DMS79 (cell line): ENCODE data around the gene VSIG2.
"Not testable (repeated sequence)": the region's sequence is repeated elsewhere in the genome, so short reads cannot be mapped to it uniquely, and the experiment has no call there.

Experiments
- DNase-seq: peaks from one replicate; lab custom pipeline; 2025; lab: John Stamatoyannopoulos, UW

Gene VSIG2

DNA sequence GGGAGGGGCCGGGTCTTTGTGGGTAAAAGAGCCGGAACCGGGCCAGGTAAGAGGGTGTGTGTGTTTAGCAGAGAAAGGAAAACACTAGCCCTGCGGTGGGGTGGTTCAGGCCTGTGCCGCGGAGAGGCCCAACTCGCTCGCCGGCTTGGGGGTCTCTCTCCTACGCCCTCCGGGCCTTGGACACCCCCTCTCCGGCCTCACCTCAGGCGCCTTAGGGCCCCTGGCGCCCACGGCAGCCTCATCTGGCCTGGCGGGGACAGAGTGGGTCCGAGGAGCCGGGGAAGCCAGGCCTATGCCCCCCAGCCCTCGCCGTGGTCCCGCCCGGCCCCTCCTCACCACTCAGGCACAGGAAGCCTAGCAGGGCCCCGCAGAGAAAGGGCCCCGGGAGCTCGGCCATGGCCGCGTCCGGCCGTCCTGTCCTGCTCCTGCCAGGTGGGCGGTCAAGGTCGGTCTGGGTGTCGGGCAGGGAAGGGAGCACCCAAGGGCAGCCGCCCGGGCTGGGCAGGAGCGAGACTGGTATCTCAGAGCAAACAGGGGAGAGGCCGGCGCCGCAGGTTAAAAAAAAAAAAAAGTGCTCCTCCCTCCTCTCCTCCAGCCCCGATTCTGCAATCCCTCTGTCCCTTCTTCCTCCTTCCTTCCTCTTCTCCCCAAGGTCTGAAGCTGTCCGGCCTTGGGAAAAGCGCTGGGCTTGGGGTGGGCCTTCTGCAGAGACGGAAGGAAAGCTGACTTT lies at the start of gene VSIG2:
TSS of gene VSIG2 (minus strand) at position 515 of the 730 bp plus-strand sequence. CDS start at position 397, 118 bp downstream.
- DNase-seq, result no peak

GRCh38 chr11:124801014-124801413 lies 49.0 kb upstream of the VSIG2 start:
- no peak for DNase-seq

DNA sequence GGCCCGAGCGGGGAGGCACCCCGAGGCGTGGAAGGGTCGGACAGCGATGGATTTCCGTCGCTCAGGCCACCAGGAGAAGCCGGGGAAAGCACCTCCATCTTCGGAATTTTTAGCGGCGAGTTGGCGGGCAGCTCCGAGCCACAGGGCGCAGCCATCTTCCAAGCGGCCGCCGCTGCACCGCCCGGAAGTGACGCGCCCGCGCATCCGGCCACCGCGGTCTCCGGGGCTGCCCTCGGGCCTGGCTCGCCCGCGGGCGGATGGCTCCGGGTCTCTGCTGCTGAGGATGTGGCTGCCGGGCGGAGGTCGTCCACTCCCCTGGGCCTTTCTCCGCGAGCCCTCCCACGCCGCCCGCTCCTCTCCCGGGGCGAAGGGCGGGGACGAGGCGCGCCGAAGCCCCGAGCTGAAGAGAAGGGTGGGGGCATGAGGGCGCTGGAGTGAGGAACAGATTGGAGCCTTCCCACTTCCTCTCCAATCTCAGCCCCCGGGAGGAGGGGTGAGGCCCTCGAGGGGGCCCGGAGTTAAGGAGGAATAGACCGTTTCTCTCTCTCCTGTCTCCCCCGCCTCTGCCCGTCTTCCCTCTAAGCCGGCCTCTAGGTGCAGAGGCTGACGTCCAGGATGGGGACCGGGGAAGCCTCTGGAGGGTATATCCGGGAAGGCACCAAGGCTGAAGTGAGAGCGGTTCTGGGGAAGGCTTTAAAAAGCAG lies 48.3 kb upstream of the VSIG2 start, which contains the start of gene MSANTD2:
TSS of gene MSANTD2 (minus strand) at position 181 of the 704 bp plus-strand sequence. CDS start at position 155, 26 bp downstream.
- peak; percentile 64 for DNase-seq

DNA sequence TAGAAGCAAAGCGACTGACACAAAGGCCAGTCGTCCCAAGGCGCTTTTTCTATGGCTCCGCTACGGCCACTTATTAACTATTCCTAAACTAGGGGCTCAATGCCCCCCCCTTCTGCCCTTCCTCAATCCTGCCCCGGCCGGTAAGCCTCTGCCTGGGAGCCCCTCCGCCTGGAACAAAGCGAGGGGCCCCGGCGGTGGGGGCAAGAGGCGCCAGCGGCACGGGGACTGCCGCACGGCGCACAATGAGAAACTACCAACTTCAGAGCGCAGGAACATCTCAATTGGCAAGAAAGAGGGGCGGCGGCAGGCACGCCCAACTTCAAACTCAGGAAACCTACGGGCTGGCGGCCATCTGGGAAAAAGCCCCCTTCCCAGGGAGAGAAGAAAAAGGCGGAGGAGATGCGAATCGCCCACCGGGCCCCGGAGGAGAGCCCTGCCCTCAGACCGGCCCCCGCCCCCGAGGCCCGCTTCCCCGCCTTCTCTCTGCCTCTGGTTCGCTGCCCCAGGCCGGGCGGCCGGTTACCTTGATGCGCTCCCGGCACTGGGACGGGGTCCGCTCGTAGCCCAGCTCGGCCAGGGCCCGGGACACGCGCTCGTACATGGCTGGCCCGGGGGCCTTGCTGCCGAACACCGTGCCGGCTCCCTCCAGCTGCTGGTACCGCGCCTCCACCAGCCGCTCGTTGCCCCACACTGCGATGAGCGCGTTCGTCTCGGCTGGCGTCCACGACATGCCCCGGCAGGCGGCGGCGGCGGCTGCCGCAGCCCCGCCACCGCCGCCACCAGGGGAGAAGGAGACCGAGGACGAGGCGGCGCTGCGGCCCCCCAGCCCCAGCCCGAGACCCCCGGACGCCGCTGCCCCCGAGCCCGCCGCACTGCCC lies 47.5 kb upstream of the VSIG2 start:
- peak; percentile 11 for DNase-seq

GRCh38 chr11:124798991-124799347 lies 46.9 kb upstream of the VSIG2 start:
- peak; percentile 50 for DNase-seq

- DNase-seq, result no peak
These were observed 44.3 kb upstream of the VSIG2 start for GRCh38 chr11:124796312-124796711.

GRCh38 chr11:124793466-124794278 lies 41.6 kb upstream of the VSIG2 start:
- no peak for DNase-seq

- DNase-seq, result no peak
These were observed 39.7 kb upstream of the VSIG2 start for GRCh38 chr11:124791626-124792341.

DNA sequence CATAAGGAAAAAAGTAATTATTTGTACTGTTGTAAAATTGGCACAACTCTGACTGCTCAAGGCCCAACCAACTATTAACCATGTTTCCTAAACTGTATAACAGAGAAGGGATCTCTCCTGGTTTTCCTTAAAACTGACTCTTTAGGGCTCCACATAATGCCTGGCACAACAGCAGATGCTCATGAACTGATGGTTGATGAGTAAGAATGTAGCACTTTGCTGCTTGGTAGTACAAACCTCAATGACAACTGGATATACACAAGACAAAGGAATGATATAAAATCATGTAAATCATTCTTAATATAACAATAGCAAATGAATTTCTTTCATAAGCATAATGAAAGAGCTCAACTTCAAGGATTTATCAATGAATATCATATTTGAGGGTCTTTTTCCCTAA lies 36.5 kb upstream of the VSIG2 start:
- no peak for DNase-seq

GRCh38 chr11:124784051-124784450 lies 32.0 kb upstream of the VSIG2 start:
- no peak for DNase-seq

DNA sequence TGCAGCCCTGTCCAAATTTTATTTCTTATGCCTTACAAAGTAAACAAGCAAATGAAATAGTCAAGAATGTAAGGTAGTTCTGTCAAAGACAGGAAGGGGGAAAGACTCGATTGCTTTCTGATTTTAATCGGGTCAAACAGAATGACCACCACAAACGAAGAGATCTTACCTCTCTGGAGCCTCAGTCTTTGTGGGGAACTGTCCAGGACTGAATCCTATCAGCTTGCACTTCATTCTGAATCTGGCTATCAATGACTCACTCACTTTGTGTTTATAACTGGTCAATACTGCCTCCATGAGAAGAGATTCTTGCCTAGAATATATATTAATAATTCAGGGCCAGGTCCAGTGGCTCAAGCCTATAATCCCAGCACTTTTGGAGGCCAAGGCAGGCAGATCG lies 30.9 kb upstream of the VSIG2 start:
- DNase-seq, result no peak

DNA sequence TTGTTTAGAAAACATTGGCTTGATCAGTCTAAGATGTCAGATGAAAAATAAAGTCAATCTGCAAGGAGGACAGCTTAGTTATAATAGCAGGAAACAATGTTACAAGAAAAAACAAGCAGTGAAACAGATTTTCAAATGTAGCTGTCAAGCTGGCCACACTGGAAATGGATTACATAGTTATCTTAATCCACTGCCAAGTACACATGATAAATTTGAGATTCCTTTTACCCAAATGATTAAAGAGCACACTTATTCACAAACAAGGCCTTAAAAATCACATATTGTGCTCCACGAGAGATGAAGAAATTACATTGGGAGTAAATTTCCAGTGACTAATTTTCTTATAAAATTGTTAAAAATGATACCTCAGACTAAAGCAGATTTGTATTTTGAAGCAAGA lies 27.5 kb upstream of the VSIG2 start:
- DNase-seq, result no peak

DNA sequence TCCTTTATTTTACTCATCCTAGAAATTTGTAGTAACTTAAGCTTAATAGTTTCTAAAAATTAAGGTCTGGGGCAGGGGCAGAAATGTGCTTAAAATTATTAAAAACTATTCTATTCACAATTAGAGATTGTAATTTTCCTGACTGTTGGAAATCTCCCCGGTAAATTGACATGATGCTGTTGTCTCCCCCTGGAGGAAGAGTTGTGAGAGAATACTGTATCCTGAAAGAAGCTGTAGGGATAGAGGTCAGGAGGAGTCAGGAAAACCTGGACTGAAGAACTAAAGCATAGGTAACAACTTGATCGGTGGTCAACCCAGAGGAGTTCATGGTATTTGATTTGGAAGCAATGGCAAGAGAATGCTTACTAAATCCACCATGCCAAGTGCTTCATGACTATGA lies 26.2 kb upstream of the VSIG2 start:
- no peak for DNase-seq

- no peak for DNase-seq
These were observed 25.0 kb upstream of the VSIG2 start for GRCh38 chr11:124776865-124777645.

- DNase-seq, result not testable (repeated sequence)
These were observed 18.9 kb upstream of the VSIG2 start for GRCh38 chr11:124770959-124771358.

DNA sequence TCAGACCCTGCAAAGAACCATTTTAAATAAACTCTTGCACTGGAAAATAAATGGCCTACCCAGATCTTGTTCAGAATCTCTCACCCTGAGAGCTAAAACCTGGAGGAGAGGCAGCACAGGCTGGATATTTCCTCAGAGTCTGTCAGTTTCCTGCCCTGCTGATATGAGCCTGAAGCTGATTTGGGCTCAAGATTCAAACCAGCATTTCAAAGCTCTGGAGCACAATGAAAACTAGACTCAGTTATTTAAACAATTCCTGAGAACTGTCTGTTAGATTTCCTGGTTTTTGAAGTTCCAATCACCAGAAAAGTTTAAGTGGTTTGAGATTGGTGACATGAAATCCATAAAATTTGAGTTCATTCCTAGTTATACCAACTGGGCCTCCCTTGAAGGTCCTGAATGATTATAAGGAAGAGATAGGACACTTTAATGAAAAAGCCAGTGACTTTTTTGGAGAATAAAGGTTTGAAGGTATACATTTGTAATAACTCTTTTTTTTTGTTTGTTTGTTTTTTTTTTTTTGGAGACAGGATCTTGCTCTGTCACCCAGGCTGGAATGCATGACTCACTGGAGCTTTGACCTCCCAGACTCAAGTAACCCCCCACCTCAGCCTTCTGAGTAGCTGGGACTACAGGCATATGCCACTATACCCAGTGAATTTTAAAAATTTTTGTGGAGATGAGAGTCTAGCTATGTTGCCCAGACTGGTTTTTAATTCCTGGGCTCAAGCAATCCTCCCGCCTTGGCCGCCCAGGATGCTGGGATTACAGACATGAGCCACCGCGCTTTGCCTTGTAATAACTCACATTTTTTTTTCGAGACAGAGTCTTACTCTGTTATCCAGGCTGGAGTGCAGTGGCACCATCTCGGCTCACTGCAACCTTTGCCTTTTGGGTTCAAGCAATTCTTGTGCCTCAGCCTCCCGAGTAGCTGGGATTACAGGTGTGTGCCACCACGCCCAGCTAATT lies 18.0 kb upstream of the VSIG2 start:
- no peak for DNase-seq

- no peak for DNase-seq
These were observed 16.9 kb upstream of the VSIG2 start for GRCh38 chr11:124768914-124769313.

GRCh38 chr11:124766156-124766555 lies 14.1 kb upstream of the VSIG2 start:
- DNase-seq, result no peak
